EL (cell line): ENCODE results near the gene TMEM185B.
"Not testable (repeated sequence)": the region's sequence is repeated elsewhere in the genome, so short reads cannot be mapped to it uniquely, and the experiment has no call there.

Source experiments
- DNase-seq: peaks from one replicate; pipeline ENCODE4 v3.0.0-alpha.2; 2016

TMEM185B gene

DNA sequence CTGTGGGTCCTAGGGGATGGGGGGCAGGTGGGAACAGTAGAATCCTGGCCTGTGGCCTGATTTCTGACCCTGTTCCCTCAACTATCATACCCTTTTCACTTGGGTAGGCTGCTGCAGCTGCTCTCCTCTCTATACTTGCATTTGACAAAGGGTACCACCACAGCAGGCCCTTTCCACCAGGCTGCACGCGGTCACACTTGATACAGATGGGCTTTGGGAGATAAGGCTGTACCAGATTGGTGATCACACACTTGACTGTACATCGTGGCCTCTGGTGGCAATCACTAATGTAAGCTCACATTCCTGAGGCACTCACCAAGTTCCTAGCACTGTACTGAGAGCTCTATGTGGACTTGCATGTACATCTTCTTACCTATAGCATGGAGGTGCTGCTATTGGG, 27.9 kb upstream of the TMEM185B start:
- DNase-seq = no peak

GRCh38 chr2:120250640-120251039, 27.4 kb upstream of the TMEM185B start:
- DNase-seq = no peak

DNA sequence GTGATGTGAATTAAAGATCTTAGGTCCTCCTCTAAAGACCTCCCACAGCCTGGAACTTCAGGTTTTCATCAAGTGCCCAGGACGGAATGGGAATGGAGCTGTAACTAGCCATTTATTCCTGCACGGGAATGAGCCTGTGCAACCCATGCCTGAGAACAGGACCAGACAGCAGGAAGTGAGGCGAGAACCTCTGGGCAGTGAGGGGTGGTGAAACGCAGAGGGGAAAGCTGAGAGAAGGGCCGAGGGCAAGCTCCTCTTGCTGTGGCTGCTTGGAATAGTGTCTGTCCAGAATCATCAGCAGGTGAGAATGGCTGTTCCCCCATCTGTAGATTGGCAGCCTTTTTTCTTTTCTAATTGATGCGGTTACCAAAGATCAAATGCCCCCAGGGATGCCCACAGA, 24.7 kb upstream of the TMEM185B start:
- no peak for DNase-seq

DNA sequence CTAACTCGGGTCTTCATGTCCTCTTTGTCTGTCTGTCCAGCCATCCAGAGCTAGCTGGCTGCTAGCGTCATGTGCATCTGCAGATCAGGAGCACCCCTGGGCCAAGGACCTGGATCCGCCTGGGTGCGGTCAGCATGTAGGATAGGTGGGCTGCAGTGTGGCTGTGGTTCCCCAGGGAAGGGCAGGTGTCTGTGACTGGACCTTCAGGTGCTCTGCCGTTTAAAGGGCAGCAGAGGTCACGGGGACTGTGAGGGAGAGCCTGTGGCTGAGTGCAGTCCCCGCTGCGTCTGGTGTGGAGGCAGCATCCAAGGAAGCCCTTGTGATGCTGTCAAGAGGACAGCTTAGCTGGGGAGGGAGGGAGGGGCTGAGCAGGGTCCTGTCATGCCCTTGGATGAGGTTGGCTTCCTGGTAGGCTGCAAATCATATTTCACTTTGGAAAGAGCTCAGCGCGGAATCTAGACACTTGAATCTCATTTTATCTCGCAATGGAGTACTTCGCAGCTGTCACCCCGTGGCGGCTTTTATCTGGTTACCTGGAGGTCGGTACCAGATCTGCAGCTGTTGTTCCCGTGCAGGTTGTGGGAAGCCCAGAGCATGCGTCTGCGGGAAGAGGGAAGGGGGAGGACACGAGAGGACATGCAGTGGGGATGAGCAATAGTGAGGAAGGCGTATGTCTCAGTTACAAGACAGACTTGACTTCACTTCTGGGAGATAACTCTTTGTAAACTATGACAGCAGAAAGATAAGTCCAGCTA, 23.5 kb upstream of the TMEM185B start:
- no peak for DNase-seq

DNA sequence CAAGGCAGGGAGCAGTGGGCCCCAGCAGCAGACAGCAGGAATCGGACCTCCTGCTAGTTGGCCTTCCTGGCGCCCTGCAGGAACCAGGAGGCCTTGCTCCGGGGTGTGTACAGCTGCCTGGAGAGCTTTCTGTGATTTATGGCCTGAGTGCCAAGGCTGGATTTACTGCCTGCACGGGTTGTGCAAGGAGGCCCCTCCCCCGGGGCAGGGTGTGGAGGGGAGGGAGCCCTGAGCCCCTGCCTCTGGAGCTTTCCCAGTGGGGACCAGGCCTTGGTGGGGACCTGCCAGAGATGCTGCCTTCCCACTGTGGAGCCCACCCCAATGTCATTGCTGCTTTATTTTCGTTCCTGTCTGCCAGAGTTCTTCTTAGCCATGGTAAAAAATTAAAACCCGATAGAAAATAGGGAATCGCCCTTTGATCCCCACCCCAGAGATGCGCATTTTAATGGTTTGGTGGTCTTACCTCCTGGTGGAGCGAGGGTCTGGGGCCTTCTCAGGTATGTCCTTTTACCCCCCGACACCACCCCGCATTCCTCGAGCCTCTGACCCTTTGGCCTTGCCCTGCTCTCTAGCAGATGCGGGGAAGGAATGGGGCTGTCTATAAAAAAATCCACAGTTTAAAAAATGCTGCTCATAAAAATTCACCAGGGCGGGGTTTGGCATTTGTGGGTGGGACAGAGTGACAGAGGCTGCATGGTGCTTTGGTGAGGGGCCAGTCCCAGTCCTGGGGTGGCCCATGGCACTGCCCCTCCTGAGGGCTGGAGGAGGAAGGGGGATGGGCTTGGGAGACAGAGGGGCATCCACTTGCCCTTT, 22.5 kb upstream of the TMEM185B start:
- DNase-seq = no peak

DNA sequence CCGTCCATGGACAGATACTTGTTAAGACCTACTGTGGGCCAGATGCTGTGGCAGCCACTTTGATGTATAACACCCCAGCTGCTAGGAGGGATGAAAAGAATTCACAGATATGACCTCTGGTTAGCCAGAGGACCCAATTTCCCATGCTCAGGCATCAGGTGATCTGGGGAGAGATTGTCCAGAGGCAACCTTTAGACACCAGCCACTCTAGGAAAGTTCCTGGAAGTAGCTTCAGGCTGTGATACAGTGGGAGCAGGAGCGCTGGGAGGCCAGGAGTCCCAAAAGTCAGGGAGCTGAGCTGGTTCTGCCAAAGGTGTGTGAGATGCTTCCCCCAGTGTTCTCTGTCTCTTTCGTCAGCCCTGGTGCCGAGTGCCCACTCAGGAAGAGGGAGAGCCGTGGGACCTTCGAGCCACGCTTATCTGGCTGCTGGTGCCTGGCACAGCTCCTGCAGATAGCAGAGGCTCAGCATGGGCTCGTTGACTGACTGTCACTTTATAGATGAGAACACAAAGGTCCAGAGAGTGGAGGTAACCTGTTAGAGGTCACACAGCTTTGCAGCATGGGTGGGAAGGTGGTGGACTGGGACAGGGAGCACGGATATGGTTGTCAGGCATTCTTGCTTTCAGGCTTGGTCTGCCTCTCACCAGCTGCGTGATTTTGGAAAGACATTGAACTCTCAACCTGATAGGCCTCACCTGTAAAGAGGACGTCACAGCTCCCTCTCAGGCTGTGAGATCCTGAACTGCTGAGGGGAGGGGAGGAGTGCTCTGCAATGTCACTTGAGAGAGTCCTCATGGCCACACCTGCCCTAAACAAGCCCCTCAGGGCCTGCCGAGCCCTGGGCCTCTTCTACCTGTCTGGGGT, 21.7 kb upstream of the TMEM185B start:
- no peak for DNase-seq

DNA sequence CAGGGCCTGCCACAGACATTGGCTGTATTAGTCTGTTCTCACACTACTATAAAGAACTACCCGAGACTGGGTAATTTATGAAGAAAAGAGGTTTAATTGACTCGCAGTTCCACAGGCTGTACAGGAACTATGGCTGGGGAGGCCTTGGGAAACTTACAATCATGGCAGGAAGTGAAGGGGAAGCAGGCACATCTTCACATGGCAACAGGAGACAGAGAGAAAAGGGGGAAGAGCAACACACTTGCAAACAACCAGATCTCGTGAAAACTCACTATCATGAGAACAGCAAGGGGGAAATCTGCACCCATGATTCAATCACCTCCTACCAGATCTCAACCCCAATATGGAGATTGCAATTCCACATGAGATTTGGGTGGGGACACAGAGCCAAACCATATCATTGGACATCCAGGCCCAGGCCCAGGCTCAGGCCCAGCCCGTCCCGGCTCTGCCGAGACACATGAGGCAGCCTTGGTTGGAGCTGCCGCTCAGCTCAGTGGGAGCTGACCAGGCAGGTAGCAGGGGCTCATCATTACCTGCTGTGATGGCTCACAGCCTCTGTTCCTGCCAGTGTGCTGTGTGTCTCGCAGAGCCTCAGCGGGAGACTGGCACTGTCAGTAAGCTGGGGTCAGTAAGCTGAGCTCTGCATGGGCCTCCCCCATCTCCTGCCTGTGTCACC, 20.8 kb upstream of the TMEM185B start:
- DNase-seq = no peak

- peak; percentile 62 for DNase-seq
Observed at GRCh38 chr2:120243211-120243610, 20.0 kb upstream of the TMEM185B start.

GRCh38 chr2:120241684-120242083, 18.5 kb upstream of the TMEM185B start:
- no peak for DNase-seq

DNA sequence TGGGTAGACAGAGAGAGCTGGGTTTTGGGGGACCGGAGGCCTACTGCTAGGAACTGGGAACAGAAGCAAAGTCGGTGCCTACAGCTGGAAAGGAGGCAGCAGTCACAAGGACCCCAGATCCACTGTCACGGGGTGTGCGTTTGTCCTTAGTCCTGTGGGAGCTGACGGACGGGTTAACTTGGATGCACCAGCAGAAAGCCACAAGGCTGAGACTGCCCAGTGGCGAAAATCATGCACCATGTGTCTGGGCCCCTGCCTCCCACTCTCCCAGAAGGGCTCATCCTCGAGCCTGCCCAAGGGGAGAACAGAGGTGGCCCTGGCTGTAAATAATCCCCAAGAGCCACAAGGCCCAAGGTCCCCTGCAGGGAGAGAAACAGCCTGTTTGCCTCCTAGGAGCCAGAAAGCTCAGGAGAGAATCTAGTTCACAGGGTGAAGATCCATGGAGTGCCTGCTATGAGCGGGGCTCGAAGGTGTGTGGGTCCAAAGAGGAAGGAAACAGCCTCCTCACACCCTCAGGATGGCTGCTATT, 17.8 kb upstream of the TMEM185B start:
- no peak for DNase-seq

- peak; percentile 83 for DNase-seq
Observed at GRCh38 chr2:120239488-120240287, 16.5 kb upstream of the TMEM185B start.

GRCh38 chr2:120238728-120239487, 15.7 kb upstream of the TMEM185B start:
- peak; percentile 92 for DNase-seq

GRCh38 chr2:120237491-120237902, 14.3 kb upstream of the TMEM185B start:
- peak; percentile 94 for DNase-seq

GRCh38 chr2:120236791-120237190, 13.6 kb upstream of the TMEM185B start:
- DNase-seq = no peak

- no peak for DNase-seq
Observed at GRCh38 chr2:120236316-120236715, 13.1 kb upstream of the TMEM185B start.

DNA sequence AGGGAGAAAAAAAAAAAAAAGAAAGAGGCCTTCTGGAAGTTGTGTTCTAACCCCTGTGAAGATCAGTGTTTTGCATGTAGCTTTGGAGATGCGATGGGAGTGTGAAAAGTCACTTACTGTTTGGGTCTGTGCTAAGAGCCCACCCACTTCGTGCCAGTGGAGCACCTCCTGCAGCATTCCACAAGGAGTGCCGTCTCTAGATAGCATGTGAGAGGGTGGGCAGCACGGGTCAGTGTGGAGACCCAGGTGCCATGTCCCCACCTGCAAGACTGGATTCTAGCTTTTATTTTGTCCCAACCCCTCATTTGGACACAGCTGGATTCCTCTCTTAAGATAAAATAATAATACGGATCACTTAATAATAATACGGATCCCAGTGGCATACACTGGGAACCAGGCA, 12.5 kb upstream of the TMEM185B start:
- no peak for DNase-seq

GRCh38 chr2:120235158-120235557, 12.0 kb upstream of the TMEM185B start:
- DNase-seq = not testable (repeated sequence)

DNA sequence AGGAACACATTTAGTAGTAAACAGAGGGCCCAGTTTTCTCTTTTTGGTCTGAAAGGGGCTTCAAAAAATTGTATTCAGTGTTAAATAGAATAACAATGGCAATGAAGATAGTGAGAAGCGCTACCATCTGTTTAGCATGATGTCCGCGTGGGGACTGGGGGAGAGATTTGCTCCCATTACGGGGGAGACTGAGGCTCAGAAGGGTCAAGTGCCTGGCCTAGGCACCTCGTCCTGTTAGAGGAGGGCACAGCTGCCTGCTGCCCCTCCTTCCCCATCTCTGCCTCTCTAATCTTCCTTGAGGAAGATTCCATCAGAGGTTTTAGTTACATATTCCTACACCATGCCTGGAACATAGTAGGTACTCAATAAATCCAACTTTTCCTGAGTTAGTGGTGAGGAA, 10.1 kb upstream of the TMEM185B start:
- no peak for DNase-seq

- DNase-seq = no peak
Observed at GRCh38 chr2:120231974-120232635, 8.9 kb upstream of the TMEM185B start.

DNA sequence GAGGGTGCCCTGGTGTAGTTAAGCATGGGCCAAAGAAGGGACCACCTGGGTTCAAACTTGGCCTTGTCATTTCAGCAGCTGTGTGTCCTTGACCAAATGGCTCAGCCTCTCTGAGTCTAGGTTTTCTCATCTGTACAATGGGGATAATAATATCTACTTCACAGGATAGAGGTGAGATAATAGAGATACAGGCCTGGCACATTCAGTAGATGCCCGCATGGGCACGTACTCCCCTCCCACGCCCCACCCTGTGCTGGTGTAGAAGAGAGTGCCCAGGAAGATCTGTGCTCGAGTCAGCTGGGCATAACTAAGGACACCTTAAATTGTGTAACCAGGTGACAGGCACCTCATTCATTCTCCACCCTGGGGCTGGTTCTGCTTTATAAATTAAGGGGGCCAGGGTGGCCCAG, 8.4 kb upstream of the TMEM185B start:
- no peak for DNase-seq
